ENCODE results near the gene MALAT1. TPM values are rescaled to one million over a fixed set of nuclear protein-coding genes. Genes with fewer than 3 reads are reported as not detected.

MALAT1 gene
- total RNA-seq, 4 donors from 2014 or later = 16,732 to 21,734 (median 18,618) TPM

GRCh38 chr11:65552388-65552951, 53.6 kb downstream of the MALAT1 start:
- TF ChIP-seq, protein P1, sequence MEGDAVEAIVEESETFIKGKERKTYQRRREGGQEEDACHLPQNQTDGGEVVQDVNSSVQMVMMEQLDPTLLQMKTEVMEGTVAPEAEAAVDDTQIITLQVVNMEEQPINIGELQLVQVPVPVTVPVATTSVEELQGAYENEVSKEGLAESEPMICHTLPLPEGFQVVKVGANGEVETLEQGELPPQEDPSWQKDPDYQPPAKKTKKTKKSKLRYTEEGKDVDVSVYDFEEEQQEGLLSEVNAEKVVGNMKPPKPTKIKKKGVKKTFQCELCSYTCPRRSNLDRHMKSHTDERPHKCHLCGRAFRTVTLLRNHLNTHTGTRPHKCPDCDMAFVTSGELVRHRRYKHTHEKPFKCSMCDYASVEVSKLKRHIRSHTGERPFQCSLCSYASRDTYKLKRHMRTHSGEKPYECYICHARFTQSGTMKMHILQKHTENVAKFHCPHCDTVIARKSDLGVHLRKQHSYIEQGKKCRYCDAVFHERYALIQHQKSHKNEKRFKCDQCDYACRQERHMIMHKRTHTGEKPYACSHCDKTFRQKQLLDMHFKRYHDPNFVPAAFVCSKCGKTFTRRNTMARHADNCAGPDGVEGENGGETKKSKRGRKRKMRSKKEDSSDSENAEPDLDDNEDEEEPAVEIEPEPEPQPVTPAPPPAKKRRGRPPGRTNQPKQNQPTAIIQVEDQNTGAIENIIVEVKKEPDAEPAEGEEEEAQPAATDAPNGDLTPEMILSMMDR (IDR thresholded peaks at IDR 0.05; ENCODE audit: low read depth) = no peak

- TF ChIP-seq, protein P1 (IDR thresholded peaks at IDR 0.05; ENCODE audit: low read depth) = no peak
These were observed 54.6 kb downstream of the MALAT1 start for GRCh38 chr11:65553301-65554001.

DNA sequence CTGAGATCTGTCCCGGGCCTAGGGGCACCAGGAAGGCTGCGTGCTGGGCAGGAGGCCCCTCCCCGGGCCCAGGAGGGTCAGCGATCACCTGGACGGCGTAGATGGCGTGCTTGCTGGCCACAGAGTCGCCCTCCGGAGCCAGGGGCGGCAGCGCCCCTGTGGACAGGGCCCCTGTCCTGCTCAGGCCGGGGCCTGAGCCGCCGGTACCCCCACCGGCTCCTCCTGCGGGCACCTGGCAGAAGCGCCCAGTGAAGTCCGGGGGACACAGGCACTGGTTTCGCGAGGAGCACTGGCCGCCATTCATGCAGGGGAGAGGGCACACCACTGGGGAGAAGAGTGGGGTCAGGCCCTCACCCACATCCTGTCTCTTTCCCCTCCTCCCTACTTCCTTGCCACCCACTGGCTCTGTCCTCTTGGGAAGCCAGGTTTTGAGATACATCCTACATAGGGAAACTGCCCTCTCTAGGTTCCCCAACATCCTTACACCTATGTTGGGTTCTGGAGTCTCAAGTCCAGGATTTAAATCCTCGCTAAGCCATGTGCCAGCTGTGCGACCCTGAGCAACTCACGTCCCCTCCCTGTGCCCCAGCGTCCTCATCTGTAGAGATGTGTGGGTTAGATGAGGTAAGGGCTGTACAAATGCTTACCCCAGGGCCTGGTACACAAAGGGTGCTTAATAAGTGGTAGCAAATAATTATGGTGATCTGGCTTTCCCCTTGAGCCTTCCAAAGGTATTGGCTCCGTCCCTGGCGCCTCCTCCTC, 55.4 kb downstream of the MALAT1 start:
- TF ChIP-seq, protein P1 (IDR thresholded peaks at IDR 0.05; ENCODE audit: low read depth) = no peak

GRCh38 chr11:65554842-65555430, 56.1 kb downstream of the MALAT1 start:
- TF ChIP-seq, protein P1 (IDR thresholded peaks at IDR 0.05; ENCODE audit: low read depth) = no peak

GRCh38 chr11:65555693-65556231, 56.9 kb downstream of the MALAT1 start:
- TF ChIP-seq, protein P1 (IDR thresholded peaks at IDR 0.05; ENCODE audit: low read depth) = no peak

Small RNA genes within 50 kb of the gene (small RNA-seq; reads per million reads assigned to genes)
- gene RF01684 = not detected

Other genes with a start within 250 kb of the MALAT1 start
- gene POLA2, start 237.1 kb upstream of the MALAT1 start, total RNA-seq = 1 to 10 TPM; 2.6 to 6.2 (median 4.9) TPM
- 10 to 100 TPM; 16.5 to 38.6 (median 28.5) TPM for gene CDC42EP2, start 184.2 kb upstream of the MALAT1 start, total RNA-seq
- gene DPF2, start 165.2 kb upstream of the MALAT1 start, total RNA-seq = 10 to 100 TPM; 20.1 to 34.1 (median 28.1) TPM
- not detected for gene TIGD3, start 144.3 kb upstream of the MALAT1 start, total RNA-seq
- gene SLC25A45, start 116.4 kb upstream of the MALAT1 start, total RNA-seq = 1 to 10 TPM in 3 of 4 donors, under 1 TPM in 1; 0.82 to 7.3 (median 6.8) TPM
- gene FRMD8, start 112.4 kb upstream of the MALAT1 start, total RNA-seq = 10 to 100 TPM; 32.5 to 44.7 (median 40.3) TPM
- 100 to 1,000 TPM; 537 to 773 (median 608) TPM for gene NEAT1, start 76.2 kb upstream of the MALAT1 start, total RNA-seq
- 10 to 100 TPM; 63.1 to 85.3 (median 67.0) TPM for gene SCYL1, start 26.0 kb downstream of the MALAT1 start, total RNA-seq
- gene LTBP3, start 59.3 kb downstream of the MALAT1 start, total RNA-seq = 10 to 100 TPM; 24.8 to 81.3 (median 77.3) TPM
- 10 to 100 TPM; 24.2 to 66.2 (median 35.1) TPM for gene ZNRD2, start 71.4 kb downstream of the MALAT1 start, total RNA-seq
- gene FAM89B, start 73.5 kb downstream of the MALAT1 start, total RNA-seq = 10 to 100 TPM; 15.2 to 48.8 (median 31.0) TPM
- 10 to 100 TPM; 27.1 to 79.5 (median 45.7) TPM for gene EHBP1L1, start 77.0 kb downstream of the MALAT1 start, total RNA-seq
- under 1 TPM in 1 of 4 donors, not detected in 3; 0.57 TPM for gene KCNK7, start 96.8 kb downstream of the MALAT1 start, total RNA-seq
- gene MAP3K11, start 115.2 kb downstream of the MALAT1 start, total RNA-seq = 10 to 100 TPM; 25.2 to 58.6 (median 28.8) TPM
- gene PCNX3, start 116.7 kb downstream of the MALAT1 start, total RNA-seq = 10 to 100 TPM; 10.3 to 25.2 (median 11.2) TPM
- 10 to 100 TPM; 19.8 to 42.8 (median 22.9) TPM for gene SIPA1, start 139.1 kb downstream of the MALAT1 start, total RNA-seq
- gene RELA, start 163.9 kb downstream of the MALAT1 start, total RNA-seq = 10 to 100 TPM; 31.5 to 65.7 (median 34.6) TPM
- 10 to 100 TPM; 39.3 to 54.2 (median 49.0) TPM for gene KAT5, start 213.2 kb downstream of the MALAT1 start, total RNA-seq
- gene RNASEH2C, start 221.8 kb downstream of the MALAT1 start, total RNA-seq = 100 to 1,000 TPM in 2 of 4 donors, 10 to 100 TPM in 2; 41.6 to 101 (median 97.7) TPM

Measured in subcutaneous adipose tissue (tissue), 4 donors.